Hematopoietic multipotent progenitor cell (in vitro differentiated cells): ENCODE results near the gene DDAH1. TPM values are rescaled to one million over a fixed set of nuclear protein-coding genes. Genes with fewer than 3 reads are reported as not detected.
"Not testable (repeated sequence)": the region's sequence is repeated elsewhere in the genome, so short reads cannot be mapped to it uniquely, and the experiment has no call there.

ENCODE experiments used
- DNase-seq, 3 donors: peaks; one replicate each; pipeline ENCODE4 v3.0.0-alpha.2; 2011 to 2015; ENCODE audit warnings: low read depth in 2 of 3, low spot score in 2 of 3
- total RNA-seq: library from RNA; depleted of rRNA; stranded (reverse); fragments of >200 nt; gene quantifications from one replicate; pipeline ENCODE4 v1.2.3, GENCODE V29; 2012

The DDAH1 gene
- total RNA-seq, 1 donor, result 0.81 TPM

DNA sequence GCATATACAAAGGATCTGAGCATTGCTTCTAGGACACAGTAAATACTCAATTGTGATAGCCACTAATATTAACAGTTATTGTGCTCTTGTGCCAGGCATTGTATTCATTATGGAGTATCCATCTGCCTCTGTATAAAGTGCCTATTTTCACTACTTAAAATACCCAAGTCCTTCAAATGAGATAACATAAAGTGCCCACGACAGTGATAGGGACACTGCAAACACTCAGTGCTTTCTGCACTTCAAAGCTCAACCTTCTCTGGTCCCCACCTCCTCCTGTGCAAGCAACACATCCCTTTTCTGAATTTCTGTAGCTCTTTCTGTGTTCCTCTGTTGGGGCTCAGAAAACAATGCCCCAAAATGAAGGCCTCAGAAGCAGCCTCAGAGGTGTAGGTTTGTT, 6.6 kb upstream of the DDAH1 start:
- no peak for DNase-seq

DNA sequence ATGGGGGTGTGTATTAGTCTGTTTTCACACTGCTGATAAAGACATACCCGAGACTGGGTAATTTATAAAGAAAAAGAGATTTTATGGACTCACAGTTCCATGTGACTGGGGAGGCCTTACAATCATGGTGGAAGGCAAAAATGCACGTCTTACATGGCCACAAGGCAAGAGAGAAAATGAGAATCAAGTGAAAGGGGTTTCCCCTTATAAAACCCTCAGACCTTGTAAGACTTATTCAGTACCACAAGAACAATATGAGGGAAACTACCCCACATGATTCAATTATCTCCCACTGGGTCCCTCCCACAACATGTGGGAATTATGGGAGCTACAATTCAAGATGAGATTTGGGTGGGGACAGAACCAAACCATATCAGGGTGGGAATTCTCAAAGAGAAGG, 5.2 kb upstream of the DDAH1 start:
- not testable (repeated sequence) for DNase-seq

DNA sequence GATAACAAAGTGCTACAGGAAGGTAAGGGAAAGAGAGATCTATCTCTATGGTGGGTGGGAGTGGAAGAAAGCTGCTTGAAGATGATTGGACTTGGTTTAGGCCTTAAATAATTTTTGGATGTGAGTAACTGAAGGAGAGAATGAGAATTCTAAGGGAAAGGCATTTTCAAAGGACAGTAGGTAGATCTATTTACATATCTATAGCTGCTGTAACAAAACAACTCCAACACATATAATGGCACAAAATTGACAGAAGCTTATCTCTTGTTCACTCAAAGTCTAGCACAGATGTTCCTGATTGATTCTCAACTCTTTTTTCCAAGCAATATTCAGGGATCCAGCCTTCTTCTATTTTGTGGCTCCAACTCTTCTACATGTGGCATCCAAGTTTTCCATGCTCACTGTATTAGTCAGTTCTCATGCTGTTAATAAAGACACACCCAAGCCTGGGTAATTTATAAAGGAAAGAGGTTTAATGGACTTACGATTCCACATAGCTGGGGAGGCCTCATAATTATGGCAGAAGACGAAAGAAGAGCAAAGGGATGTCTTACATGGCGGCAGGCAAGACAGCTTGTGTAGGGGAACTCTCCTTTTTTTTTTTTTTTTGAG, 3.1 kb upstream of the DDAH1 start:
- no peak for DNase-seq

- no peak for DNase-seq
Measured at GRCh38 chr1:85467036-85467435, 2.1 kb upstream of the DDAH1 start.

DNA sequence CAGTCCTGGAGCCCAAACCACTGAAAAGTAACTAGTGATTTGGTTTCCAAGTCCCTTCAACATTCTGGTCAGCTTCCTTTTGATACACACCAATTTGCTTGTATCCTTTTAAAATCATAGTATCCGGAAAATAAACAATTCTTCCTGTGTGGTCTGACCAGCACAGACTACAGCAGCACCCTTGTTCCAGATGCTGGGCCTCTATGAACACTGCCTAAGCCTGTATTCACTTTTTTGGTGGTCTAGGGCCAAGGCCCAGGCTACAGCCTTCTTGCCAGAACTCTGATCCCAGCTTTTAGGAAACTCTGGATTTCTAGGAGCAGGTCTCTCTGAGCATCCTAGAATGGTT, 801 bp upstream of the DDAH1 start:
- no peak for DNase-seq

DNA sequence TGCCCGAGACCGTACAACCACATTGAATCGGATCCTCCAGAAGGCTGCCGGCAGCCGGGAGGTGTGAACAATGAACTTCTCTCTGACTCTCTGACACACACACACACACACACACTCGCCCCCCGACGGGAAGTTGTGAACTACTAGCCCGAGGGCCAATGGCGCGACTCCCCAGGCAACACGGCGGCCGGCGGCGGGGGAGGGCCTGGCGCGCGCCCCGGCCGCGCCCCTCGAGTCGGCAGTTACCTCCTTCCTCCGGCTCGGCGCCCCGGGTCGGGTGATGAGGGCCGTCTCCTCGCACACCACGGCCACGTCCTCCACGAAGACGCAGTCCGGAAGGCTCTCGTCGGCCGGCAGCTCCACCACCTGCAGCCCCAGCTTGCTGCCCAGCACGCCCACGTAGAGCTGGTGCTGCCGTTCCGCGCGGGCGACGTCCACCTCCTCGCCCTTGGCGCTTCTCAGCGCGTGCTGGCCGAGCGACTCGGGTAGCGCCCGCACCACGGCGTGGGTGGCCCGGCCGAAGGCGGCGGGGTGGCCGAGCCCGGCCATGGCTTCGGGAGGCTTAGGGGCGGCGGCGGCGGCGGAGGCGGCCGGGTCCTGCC, 361 bp downstream of the DDAH1 start:
- peak in 2 of 3 donors; percentile 74 to 81 for DNase-seq

DNA sequence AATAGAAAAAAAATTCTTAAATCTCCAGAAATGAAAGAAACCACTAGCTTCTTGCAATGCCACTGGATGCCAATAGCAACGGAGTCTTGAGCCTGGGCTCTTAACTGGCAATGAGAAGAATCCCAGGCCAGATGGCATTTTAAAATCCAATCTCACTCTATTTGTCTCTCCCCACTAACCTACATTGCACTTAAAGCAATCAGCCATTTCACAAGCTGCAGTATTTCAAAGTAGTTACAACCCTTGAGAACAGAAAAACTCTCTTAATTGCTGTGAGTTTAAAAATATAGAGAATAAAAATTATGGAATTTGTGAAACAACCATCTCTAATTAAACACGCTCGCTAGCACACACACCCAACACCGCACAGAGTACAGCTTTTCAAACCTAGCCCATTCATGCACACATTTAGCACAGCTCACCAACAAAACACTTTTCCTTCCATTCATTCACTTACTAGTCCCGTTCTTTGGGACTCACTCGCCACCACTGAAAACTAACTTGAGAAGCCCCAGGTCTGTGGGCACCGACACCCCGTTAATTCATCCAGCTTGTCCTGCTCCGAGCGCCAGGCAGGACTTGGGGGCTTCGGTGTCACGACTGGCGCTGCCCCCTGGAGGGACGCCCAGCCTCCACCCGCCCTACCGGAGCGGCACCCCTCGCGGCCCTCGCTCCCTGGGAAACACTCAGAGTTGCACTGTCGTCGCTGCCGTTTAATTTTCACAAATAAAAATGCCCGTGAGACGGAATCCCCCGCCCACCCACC, 1.0 kb downstream of the DDAH1 start:
- DNase-seq, result peak in 1 of 3 donors; percentile 2

DNA sequence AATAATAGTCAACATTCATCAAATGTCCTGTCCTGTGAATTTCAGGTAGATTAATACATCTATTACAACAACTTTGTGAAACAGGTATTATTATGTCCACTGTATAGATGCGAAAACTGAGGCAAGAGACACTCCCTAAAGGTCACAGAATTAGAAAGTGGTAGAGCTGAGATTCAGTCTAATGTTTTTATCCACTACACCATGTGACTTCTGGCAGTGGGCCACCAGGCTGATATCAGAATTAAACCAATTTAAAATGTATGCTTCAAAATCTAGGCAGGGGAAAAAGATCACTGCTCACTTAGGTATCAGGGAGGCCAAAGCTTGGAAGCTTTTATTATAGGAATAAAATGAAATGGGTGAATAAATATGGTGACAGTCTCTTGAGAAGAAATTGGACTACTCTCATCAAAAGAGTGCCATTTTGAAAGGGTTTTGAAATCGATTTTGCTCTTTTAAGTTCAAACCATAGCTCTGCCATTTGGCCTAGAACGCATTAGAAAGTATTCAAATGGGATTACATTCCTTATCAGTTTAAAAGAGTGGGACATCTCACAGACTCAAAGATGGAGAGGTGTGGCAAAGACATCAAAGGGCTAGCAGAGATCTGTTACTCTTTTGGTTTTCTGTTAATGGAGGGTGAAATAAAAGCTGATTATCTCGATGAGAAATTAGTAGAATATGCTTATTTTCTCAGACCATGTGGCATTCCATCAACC, 1.9 kb downstream of the DDAH1 start:
- DNase-seq, result no peak

DNA sequence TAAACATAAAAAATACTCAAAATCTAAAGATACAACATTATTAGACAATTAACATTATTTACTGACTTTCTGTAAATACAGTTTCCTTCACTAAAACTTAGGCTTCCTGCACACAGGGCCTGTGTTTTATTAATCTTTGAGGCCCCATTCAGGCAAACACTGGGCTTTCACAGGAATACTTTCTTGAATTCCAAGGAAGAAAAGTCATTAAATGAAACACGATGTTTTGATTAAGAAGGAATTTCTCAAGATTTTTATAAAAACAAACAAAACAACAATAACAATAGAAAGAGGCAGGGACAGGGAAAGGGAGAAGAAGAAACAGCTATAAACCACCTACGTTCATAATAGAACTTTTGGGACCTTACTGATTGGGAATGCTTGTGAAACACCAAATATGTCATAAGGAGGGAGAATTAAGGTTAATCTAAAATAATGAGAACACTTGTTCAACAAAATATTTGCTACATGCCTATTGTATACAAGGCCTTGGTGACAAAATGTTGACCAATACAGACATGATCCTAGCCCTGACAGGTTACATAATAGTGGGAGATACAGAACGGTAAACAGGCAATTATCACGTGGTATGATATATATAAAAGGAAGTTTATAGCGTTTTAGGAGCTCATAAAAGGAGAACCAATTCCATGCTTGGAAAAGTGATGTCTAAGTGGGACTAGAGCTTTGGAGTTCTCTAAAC, 3.6 kb downstream of the DDAH1 start:
- DNase-seq, result no peak

DNA sequence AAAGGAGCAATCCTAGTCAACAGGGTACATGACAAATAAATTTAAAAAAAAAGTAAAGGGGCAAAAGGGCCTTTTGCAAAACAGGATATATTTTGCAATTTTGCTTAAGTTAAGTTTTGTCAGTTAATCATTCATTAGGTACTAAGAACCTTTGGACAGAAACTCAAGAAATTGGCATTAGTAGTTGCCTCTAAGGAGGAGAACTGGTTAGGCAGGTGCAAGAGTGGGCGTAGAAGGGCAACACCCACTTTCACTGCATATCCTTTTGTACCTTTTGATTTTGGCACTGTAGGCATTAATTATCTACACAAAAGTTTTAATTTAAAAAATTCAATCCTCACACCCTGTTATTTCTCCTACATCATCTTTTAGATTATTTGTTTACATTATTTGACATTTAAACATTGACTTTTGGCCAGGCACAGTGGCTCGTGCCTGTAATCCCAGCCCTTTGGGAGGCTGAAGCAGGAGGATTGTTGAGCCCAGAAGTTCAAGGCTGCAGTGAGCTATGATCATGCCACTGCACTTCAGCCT, 4.3 kb downstream of the DDAH1 start:
- no peak for DNase-seq

DNA sequence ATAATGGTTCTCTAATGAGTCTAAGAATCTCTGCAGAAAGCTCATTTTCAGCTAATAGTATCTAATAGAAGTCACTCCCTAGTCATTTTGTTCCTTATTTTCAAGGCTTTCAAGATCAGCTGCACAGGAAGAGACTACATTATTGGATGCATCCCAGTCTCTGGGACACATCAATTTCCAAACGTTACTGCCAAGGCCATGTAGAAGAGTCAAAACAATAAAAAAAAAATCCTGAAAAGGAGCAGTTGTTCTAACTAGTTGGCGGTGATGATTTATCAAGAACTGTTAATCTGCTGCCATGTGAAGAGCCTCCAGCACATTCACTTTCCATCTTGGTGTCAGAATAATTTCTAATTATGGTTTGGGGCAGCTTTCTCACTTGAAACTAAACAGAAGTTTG, 5.7 kb downstream of the DDAH1 start:
- no peak for DNase-seq

DNA sequence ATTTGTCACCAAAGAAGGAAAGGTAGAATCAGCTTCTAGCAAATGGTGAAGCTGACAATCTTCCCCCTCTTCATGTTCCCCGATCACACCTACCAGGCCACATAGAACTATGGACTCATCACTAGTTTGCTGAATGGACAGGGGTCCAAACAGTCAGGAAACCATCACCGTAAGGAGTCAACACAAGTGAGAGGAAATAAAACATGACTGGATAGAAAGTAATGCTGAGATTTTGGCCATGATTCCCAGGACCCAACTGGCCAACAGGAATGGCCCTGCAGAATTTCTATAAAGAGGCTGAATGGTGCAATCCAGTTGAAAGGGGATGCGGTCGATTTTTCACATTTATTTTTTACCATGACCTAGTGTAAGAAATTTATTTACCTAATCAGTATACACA, 10.7 kb downstream of the DDAH1 start:
- no peak for DNase-seq

DNA sequence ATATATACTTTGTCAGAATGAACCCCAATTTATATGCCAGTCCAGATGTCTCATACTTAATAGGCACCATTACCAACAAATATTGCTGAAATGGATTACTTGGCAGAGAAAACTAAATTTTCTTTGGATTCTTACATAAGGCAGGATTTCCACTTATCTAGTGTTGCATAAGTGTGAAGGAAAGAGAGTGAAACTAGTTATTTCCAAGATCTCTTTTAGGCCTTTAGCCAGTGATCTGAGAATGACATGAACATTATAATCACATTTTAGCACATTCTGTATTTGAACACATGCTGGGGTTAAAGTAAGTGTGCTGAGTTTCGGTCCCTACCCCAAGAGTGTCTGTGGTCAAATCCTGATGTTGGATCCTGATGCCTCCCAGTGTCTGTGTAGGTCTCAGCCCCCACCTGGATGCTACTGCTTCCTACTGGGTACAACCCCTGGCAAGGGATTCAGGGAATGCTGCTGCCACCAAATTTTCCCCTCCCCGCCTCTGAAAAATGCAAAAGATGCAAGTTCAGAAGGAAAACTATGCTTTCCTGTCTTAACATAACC, 11.2 kb downstream of the DDAH1 start:
- DNase-seq, result no peak

DNA sequence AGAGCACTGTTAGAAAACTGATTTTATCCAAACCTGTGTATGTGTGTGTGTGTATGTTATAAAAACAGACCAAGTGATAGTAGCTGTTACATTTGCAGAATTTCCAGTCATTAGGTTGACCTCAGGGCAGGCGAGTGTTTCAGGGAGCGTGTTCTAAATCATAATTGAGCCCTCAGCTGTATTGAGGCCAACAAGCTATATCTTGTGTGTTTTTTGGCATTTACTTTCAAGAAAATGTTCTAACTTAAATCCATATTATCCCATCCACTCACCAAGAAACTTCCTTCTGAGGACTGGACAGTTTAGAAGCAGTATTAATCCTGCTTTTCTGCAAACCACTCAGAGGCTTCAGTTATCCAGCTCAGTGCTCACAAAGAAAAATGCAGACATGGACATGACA, 12.0 kb downstream of the DDAH1 start:
- no peak for DNase-seq

- no peak for DNase-seq
Measured at GRCh38 chr1:85451236-85451830, 13.6 kb downstream of the DDAH1 start.

GRCh38 chr1:85450832-85451231, 14.1 kb downstream of the DDAH1 start:
- no peak for DNase-seq

DNA sequence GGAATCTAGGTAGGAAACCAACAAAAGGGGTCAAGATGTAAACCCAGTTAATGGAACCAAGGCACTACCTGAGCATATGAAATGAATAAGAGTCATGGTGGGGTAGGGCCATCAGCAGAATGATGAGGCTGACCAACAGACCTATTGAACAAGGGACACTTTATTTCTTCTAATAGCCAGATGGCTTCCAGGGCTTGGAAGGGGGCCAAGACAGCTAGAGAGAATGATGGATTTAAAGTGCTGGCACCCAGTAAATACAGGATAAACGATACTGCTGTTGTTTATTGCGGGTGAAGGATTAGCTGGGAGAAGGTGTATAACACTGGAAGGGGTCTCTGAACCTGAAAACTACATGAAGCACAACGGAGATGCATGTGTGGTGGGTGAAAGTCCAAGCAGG, 15.6 kb downstream of the DDAH1 start:
- DNase-seq, result no peak

- DNase-seq, result no peak
Measured at GRCh38 chr1:85448358-85448757, 16.6 kb downstream of the DDAH1 start.

DNA sequence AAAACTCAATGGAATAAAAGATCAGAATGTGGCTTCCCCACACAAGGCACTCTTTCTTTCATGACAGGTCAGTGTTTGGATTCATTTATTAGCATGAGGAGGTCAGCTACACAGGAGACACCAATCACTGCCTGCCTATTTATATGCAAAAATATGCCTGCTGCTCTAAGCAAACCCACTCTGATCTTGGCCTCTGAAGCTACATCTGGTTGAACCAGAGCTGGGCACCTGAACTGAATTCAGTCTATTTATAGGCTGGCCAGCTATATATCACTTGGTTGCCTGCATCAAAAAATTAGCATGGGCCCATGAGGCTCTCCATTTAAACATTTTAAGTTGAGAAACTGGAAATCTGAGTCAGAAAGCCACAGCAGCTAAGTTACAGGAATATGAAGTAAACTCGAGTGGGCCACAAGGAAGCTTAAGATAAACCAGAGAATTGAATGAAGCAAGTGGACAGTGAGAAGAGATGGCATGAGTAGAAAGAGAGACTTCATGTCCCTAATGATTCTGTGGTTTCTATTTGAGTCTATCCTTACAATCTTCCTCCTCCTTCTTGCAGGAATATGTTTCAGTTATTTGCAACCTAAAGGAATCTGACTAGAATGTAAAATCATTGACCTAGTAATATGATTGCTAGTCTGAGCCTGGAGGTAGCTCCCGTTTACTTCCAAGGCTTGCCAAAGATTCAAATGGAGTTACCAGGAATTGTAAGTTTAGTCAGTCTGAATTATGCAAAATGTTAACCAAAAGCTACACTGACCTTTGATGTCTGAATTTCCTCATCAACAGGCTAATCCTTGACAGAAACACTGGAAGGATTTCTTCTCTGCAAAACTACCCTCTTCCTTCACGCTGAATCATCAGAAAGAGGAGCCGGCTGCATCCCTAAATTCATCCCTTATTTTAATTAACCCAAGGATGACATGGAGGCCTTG, 17.7 kb downstream of the DDAH1 start:
- no peak for DNase-seq
